CD4-positive, alpha-beta T cell treated with Interleukin-2 at 100 ng/mL for 4 hours (primary cell): ENCODE results near the gene DNMT1.
"Not testable (repeated sequence)": the region's sequence is repeated elsewhere in the genome, so short reads cannot be mapped to it uniquely, and the experiment has no call there.

ENCODE experiments used
- DNase-seq: peaks from one replicate; pipeline ENCODE4 v3.0.0-alpha.2; 2020; ENCODE audit warnings: low spot score

Gene DNMT1

DNA sequence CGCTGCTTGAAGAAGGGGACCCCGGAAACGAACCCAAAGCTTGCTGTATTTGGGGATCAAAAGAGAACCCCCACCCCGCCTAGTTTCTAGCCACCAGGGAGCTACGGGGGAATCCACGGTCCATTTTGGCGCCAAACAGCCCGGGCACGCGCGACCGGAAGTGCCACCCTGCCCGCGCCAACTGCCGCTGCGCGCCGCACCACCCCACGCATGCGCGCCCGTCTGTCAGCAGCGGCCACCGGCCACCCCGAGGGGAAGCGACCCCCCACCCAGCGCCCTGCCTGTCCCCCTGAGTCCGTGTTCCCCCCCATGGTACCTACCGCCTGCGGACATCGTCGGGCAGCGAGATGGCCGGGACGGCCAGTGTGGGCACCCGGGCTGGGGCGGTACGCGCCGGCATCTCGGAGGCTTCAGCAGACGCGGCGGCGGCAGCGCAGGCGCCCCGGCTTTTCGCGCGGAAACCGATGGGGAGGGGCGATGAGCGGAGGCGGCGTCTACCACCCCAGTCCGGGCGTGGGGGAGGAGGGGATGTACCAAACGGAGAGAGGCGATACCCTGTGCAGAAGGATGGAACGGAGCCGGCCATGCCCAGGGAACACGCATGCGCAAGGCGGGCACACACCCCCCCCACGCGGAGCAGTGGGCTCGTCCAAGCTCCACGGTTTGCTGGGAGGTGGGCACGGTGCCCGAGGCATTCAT, at the start of gene DNMT1:
Gene DNMT1, minus strand, starts transcription at position 454 of the 699 bp plus-strand sequence. Its CDS starts 54 bp downstream, at position 400.
- DNase-seq, result peak; percentile 98

- DNase-seq, result no peak
Observed at GRCh38 chr19:10243606-10244005, 48.9 kb upstream of the DNMT1 start.

DNA sequence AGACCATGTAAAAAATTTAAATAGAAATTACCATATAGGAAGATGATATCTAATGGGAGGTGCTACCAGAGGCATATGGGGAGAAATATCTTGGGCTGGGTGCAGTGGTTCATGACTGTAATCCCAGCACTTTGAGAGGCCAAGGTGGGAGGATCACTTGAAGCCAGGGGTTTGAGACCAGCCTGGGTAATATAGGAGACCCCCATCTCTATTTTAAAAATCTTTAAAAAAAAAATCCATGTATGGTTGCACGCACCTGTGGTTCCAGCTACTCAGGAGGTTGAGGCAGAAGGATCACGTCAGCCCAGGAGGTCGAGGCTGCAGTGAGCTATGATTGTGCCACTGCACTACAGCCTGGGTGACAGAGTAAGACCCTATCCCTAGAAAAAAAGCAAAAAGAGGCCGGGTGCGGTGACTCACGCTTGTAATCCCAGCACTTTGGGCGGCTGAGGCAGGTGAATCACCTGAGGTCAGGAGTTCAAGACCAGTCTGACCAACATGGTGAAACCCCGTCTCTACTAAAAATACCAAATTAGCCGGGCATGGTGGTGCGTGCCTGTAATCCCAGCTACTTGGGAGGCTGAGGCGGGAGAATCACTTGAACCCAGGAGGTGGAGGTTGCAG, 47.2 kb upstream of the DNMT1 start:
- DNase-seq, result not testable (repeated sequence)

GRCh38 chr19:10238172-10238783, 43.5 kb upstream of the DNMT1 start:
- no peak for DNase-seq

GRCh38 chr19:10237702-10238101, 42.9 kb upstream of the DNMT1 start:
- no peak for DNase-seq

DNA sequence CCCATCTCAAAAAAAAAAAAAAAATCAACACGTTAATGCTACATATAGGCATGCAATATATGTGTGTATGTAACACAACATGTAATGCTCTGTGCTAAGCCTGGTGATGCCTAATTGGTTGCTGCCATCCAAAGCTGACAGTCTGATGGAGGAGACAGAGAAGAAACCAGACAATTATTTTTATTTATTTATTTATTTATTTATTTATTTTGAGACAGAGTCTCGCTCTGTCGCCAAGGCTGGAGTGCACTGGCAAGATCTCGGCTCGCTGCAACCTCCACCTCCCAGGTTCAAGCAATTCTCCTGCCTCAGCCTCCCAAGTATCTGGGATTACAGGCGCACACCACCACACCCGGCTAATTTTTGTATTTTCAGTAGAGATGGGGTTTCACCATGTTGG, 40.7 kb upstream of the DNMT1 start:
- DNase-seq, result not testable (repeated sequence)

GRCh38 chr19:10235003-10235402, 40.2 kb upstream of the DNMT1 start:
- no peak for DNase-seq

- DNase-seq, result no peak
Observed at GRCh38 chr19:10233946-10234345, 39.2 kb upstream of the DNMT1 start.

GRCh38 chr19:10231612-10232228, 37.0 kb upstream of the DNMT1 start:
- DNase-seq, result no peak

GRCh38 chr19:10230861-10231611, 36.3 kb upstream of the DNMT1 start, which contains the start of gene S1PR2:
TSS of gene S1PR2 (minus strand) at chr19:10231331. CDS start at chr19:10224905, 6,426 bp downstream.
- DNase-seq, result peak; percentile 67

GRCh38 chr19:10230173-10230860, 35.6 kb upstream of the DNMT1 start:
- DNase-seq, result peak; percentile 77

DNA sequence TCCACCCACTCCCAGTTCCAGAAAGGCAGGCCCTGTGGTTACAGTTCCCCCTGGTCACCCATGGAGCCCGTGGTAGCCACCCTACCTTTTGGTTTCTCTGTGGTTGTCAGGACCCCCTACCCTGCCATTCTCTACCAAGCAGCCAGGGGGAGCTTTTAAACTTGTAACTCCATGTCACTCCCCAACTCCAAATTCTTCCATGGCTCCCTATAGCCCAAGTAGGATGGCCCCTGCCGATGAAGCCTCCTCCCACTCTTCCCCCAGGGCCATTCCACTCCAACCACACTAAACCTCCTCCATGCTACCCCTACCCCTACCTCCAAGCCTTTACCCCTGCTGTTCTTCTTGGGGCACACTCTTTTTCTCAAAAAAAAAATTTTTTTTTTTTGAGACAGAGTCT, 34.2 kb upstream of the DNMT1 start:
- DNase-seq, result peak; percentile 51

DNA sequence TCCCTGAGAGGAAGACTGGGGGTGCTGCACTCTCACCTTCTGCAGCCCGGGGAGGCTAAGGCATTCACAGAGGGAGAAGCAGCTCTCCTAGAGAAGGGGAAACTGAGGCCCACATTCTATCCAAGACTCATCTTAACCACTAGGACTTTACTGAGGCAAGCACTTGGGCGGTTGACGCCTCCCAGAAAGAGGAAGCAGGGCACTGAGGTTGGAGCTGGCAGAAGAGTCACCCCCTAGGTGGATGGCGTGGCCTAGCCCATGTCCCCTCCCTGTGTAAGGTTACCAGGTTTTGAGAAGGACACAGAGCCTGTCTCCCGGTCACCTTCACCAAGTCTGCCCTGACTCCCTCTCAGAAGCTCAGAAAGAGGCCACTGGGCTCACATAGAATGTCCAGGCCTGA, 33.6 kb upstream of the DNMT1 start:
- DNase-seq, result no peak

- no peak for DNase-seq
Observed at GRCh38 chr19:10227026-10227971, 32.5 kb upstream of the DNMT1 start.

DNA sequence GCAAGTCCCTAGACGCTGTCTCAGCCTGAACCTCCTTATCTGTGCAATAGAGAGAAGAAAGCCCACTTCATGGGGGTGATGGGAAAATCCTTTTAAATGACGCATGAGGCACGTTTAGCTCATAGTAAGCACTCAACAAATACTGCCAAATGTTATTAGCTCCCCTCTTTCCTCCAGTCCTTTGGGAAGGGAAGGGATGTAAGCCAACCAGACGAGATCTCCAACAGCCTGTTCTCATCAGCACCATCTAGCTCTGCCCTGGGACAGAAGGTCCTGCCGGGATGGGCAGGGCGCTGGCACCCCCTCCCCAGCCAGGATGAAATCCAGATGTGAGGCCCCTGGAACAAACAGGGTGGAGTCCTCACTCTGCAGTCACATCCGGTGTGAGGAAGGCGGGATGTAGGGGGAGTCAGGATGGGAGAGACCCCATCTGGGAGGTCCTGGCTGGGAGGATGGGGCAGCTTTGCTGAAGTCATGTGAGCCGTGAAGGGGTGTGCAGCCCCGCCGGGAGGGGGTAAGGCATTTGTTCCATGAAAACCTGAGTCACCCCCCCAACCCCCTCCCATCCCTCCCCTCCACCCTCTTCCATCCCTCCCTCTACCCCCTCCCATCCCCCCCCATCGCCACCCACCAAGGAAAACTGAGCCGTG, 31.7 kb upstream of the DNMT1 start:
- no peak for DNase-seq

DNA sequence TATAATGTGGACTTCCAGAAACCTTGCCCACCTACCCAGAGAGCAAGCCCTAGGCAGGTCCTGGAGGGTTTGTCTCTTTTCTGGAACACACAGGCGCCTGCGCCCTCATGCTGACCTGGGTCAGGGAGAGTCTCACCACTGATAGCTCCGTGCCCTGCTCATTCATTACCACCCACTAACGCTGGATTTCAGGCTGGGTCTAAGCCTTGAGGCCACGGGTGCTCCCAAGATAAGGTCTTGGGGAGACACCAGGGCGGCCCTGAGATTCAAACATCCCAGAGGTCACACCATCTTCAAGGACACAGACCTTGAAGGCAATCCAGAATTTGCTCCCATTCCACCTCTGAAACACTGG, 31.2 kb upstream of the DNMT1 start:
- DNase-seq, result no peak

GRCh38 chr19:10224337-10224736, 29.6 kb upstream of the DNMT1 start:
- DNase-seq, result no peak

DNA sequence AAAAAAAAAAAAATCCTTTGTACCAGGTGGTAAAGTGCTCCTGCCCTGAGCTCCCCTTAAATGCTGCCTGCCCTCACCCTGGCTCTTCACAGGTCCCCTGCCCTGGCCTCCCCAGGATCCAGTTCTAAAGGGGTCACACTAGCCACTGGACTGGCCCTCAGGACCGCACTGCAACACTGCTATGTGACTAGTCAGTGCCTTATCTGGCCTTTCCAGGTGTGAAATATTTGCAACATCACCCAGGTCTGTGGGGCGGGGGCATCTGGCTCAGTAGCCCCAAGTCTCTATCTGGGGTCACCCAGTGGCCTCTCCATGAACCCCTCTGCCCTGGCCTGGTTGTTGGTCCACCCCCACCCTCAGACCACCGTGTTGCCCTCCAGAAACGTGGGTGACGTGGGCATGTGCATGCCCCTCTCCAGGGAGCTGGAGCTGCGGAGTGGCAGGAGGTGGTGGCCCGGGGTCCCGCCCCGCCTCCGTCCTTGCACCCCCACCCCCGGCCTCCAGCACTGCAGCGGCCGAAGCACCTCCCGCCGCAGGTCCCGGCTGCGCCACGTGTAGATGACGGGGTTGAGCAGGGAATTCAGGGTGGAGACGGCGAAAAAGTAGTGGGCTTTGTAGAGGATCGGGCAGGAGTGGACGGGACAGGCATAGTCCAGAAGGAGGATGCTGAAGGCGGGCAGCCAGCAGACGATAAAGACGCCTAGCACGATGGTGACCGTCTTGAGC, 28.9 kb upstream of the DNMT1 start:
- DNase-seq, result no peak

DNA sequence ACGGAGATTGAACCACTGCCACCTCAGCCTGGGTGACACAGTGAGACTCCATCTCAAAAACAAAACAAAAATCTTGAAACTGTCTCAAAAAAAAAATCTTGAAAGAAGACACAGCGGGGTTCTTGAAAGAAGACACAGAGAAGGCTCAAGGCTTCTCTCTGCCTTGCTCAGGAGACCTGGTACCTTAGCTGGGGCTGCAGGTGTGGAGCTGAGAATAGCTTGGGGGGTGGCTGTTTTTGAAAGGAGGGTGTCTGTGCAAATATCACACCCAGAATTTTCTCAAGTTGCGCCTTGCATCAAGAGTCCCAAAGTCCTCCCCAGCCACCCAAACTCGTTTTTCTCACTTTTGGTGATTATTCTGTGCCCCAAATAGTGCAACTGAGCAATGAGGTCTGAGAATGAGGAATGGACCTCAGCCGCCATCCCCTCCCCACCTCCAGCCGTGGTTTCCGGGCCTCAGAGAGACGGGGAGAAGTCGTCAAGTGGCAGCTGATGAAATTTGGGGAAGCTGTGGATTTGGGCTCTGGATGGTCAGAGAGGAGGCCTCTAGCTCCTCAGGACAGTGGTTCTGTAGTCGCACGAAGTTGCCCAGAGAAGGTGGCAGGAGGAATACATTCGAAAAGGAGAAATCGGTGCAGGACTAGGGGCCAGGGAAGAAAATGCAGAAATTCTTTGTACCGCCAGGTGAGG, 27.6 kb upstream of the DNMT1 start:
- DNase-seq, result no peak
